GM23338 (cell line): Measurements from ENCODE around the gene TRMT11. TPM values are rescaled to one million over a fixed set of nuclear protein-coding genes. Genes with fewer than 3 reads are reported as not detected.

Experiments
- polyA plus RNA-seq: library from polyadenylated mRNA; unstranded; fragments of >200 nt; fragmentation: Nextera tagmentation; extraction: Ambion mirVana; gene quantifications from 2 replicates; pipeline ENCODE4 v1.2.1, GENCODE V29; 2016
- small RNA-seq: library from RNA; depleted of rRNA; stranded (forward); fragments of <200 nt; gene quantifications from one replicate; pipeline ENCODE3, GENCODE V24; 2014; ENCODE audit warnings: low replicate concordance
- total RNA-seq: library from RNA; depleted of rRNA; stranded (reverse); fragments of >200 nt; shearing (Covaris generic); gene quantifications from 2 replicates; pipeline ENCODE4 v1.2.3, GENCODE V29; 2014; rRNA removed

The TRMT11 gene
- total and polyA plus RNA-seq, 2 experiments from 2014 or later, result 49.5 to 50.9 TPM

Small RNA genes lying within 50 kb of the gene (small RNA-seq; reads per million reads assigned to genes)
- not detected for gene RNA5SP216

Other genes starting within 250 kb of the TRMT11 start
- gene HEY2, start 236.9 kb upstream of the TRMT11 start, total RNA-seq, result 3.7 and 4.3 TPM in 2 replicates
- 7.7 and 8.5 TPM in 2 replicates for gene HEY2, start 236.9 kb upstream of the TRMT11 start, polyA plus RNA-seq
- gene NCOA7, start 195.6 kb upstream of the TRMT11 start, total RNA-seq, result 9.3 and 14.8 TPM in 2 replicates
- 15.7 and 17.1 TPM in 2 replicates for gene NCOA7, start 195.6 kb upstream of the TRMT11 start, polyA plus RNA-seq
- 8.0 and 10.3 TPM in 2 replicates for gene HINT3, start 29.8 kb upstream of the TRMT11 start, total RNA-seq
- gene HINT3, start 29.8 kb upstream of the TRMT11 start, polyA plus RNA-seq, result 1.8 and 1.9 TPM in 2 replicates